ENCODE results near the gene EXOC4.

The EXOC4 gene

DNA sequence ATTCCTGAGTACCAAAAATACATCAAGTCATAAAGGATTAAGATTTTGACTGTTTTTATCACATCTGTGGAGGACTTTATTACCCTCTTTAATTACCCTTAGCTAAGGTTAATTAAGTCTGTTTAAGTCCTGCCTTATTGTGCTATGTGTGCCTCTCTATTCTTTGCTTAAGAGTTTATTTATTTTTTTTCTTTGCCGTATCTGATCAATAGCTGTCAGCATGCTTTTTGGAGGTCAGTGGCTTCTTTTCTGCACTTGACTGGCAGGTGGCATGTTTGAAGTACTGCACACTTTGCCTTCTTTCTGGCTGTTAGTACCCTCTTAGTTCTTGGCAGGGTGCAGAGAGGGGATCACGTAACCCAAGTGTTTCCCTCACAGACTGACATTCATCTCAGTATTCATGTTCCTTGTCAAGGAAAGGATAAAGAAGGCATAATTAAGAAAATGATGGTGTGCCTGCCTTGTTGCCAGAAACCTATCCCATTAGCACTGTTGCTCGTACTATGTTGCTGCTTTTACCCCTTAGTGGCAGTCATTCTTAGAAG is 225.8 kb downstream of the EXOC4 start:
- TF ChIP-seq, protein P1, sequence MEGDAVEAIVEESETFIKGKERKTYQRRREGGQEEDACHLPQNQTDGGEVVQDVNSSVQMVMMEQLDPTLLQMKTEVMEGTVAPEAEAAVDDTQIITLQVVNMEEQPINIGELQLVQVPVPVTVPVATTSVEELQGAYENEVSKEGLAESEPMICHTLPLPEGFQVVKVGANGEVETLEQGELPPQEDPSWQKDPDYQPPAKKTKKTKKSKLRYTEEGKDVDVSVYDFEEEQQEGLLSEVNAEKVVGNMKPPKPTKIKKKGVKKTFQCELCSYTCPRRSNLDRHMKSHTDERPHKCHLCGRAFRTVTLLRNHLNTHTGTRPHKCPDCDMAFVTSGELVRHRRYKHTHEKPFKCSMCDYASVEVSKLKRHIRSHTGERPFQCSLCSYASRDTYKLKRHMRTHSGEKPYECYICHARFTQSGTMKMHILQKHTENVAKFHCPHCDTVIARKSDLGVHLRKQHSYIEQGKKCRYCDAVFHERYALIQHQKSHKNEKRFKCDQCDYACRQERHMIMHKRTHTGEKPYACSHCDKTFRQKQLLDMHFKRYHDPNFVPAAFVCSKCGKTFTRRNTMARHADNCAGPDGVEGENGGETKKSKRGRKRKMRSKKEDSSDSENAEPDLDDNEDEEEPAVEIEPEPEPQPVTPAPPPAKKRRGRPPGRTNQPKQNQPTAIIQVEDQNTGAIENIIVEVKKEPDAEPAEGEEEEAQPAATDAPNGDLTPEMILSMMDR (IDR thresholded peaks at IDR 0.05; ENCODE audit: control extremely low read depth, extremely low read depth, low read depth, missing control alignments): no peak
- CTCF ChIA-PET: interaction anchor here (1.3 kb wide), 1 partner anchor 12 kb away, joined by 4 read pairs; no protein-coding TSS in a partner anchor
- POLR2A ChIA-PET: no interaction called here
- no peak for DNase-seq (ENCODE audit: extremely low spot score)

DNA sequence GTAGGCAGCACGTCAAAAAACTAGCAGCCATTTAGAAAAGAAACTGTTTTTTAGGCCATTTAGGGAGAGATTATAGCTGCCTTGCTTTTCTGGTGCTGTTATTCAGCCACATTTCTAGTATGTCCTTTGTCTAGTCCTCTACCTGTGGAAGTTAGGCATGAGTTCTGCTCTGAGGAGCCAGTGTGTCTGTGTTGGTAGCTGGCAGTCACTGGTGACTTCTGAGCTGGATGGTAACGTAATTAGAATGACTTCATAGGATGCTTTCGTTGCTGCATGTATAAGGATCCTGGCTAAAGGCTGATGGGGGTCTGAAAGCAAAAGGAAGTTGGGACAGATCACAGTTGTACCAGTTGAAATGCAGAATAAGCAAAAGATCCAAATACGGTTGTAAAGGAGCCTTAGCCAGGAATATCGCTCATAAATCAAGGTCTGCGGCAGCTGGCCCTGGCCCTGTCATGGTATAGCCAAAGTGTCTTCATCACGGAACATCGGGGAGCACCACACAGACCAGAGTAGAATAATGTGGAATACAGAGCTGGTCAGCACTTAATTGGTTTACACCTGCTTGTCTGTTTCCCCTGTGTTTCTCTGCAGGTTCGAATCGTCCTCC is 226.7 kb downstream of the EXOC4 start:
- ChIA-PET CTCF (interaction anchor here (1.3 kb wide), 1 partner anchor 11 kb away, joined by 4 read pairs; no protein-coding TSS in a partner anchor), POLR2A (no interaction called here)
- TF ChIP-seq, protein P1 (IDR thresholded peaks at IDR 0.05; ENCODE audit: control extremely low read depth, extremely low read depth, low read depth, missing control alignments): no peak
- no peak for DNase-seq (ENCODE audit: extremely low spot score)

DNA sequence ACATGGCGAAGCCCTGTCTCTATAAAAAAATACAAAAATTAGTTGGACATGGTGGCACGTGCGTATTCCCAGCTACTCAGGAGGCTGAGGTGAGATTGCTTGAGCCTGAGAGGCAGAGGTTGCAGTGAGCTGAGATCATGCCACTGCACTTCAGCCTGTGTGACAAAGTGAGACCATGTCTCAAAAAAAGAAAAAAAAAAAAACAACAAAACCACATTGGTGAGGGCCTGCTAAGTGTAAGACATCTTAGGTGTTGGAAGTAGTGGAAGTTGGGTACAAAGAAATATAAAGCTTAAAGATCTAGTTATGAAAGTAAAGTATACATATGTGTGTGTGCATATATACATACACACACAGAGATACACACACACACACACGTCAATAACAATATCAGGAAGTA is 228.0 kb downstream of the EXOC4 start:
- POLR2A ChIA-PET: no interaction called here
- CTCF ChIA-PET: interaction anchor here (1.0 kb wide), 1 partner anchor 9 kb away, joined by 3 read pairs; no protein-coding TSS in a partner anchor
- no peak for DNase-seq (ENCODE audit: extremely low spot score)
- TF ChIP-seq, protein P1 (IDR thresholded peaks at IDR 0.05; ENCODE audit: control extremely low read depth, extremely low read depth, low read depth, missing control alignments): no peak

- DNase-seq (ENCODE audit: extremely low spot score): no peak
- TF ChIP-seq, protein P1 (IDR thresholded peaks at IDR 0.05; ENCODE audit: control extremely low read depth, extremely low read depth, low read depth, missing control alignments): no peak
- ChIA-PET CTCF (no interaction called here), POLR2A (no interaction called here)
Measured at GRCh38 chr7:133481676-133482075, 228.8 kb downstream of the EXOC4 start.

- TF ChIP-seq, protein P1 (IDR thresholded peaks at IDR 0.05; ENCODE audit: control extremely low read depth, extremely low read depth, low read depth, missing control alignments): no peak
- no peak for DNase-seq (ENCODE audit: extremely low spot score)
- CTCF ChIA-PET: interaction anchor here (0.9 kb wide), 1 partner anchor 13 kb away, joined by 3 read pairs; no protein-coding TSS in a partner anchor
- POLR2A ChIA-PET: no interaction called here
Measured at GRCh38 chr7:133482599-133482998, 229.7 kb downstream of the EXOC4 start.

DNA sequence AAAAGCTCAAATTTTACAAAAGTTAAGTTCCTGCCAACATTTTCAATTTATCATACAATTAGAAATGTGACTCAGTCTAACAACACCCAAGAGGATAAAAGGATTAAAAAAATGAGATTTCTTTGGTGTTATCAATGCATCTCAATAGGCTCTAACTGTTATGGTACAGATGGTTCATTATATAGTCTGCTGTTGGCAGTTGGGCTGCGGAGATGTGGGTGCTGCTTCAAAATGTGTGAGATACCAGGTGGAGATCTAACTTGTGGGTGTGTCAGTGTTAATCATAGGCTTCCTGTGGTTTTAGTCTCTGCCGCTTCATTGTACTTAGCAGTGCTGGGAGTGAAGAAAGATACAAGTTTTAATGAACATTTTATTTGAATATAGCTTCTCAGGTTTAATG is 231.2 kb downstream of the EXOC4 start:
- ChIA-PET POLR2A (interaction anchor here (0.5 kb wide), 1 partner anchor 583 kb away, joined by 5 read pairs; no protein-coding TSS in a partner anchor), CTCF (no interaction called here)
- DNase-seq (ENCODE audit: extremely low spot score): no peak
- TF ChIP-seq, protein P1 (IDR thresholded peaks at IDR 0.05; ENCODE audit: control extremely low read depth, extremely low read depth, low read depth, missing control alignments): no peak

Measured in GM10248 (cell line).